ENCODE results near the gene KHDRBS2. TPM values are rescaled to one million over a fixed set of nuclear protein-coding genes. Genes with fewer than 3 reads are reported as not detected.

KHDRBS2 gene
- total RNA-seq, 8 experiments from 2014 or later, result 1.9 to 16.8 (median 16.2) TPM; not detected in 3

- no peak for ATAC-seq (replicated peaks in 6 of 8)
- in situ Hi-C loops (cut with MboI; ENCODE audit: low pct_unique_long_range_greater_than_20kb in 2 of 9, low sequenced_read_pairs in 9 of 9, unreplicated experiment in 9 of 9), result no loop called here
- no peak overlapping the region for H3K4me3 ChIP-seq
- 0 to 100% (median 72%) methylated on average over 1 to 2 of the region's 2 CpGs for WGBS, 10 experiments
- H3K4me1 ChIP-seq (replicated peaks in 1 of 2), result peaks cover 5 to 6% of the 10 kb centered on the region in 2 donors
- no peak overlapping the region for H3K27ac ChIP-seq
Observed at GRCh38 chr6:61959196-61959595, 326.8 kb downstream of the KHDRBS2 start.

DNA sequence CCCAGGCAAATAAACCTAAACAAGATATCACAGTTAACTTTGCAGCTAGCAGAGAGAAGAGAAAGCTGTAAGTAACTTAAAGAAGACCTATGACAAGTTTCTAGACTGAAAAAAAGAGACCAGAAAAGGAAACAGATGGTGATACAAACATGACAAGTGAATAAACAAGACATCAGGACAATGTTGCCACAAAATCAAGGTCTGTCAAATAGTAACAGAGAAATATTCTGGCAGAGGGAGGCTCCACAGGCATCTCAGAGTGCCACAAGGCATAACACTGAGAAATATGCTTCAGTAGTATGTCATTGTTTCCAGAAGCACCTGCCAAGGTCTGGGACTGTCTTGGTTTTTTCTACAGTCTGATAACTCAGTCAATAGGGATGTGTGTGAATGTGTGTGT lies 332.2 kb downstream of the KHDRBS2 start:
- Histone ChIP-seq H3K4me3 (no peak overlapping the region), H3K4me1 (replicated peaks in 1 of 2) (peaks cover 4 to 13% of the 10 kb centered on the region in 2 donors), H3K27ac (no peak overlapping the region)
- ATAC-seq (replicated peaks in 6 of 8), result no peak
- in situ Hi-C loops (cut with MboI; ENCODE audit: low pct_unique_long_range_greater_than_20kb in 2 of 9, low sequenced_read_pairs in 9 of 9, unreplicated experiment in 9 of 9), result no loop called here

DNA sequence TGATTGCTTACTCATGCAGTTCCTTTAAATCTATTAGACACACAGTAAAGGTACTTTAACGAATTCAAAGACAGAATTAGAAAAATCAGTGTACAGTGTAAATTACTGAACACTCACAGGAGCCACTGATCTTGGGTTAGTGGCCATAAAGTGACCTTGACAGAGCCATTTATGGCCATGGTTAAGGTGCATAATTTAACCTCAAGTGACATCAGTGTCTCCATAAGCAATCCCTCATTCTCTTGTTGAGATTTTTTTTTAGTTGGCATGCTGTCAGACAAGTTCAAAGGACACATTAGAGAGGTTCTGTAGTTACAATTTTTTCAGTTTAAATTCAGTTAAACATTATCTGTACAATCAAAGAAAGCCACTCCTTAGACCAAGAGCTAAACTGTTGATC lies 334.4 kb downstream of the KHDRBS2 start:
- ATAC-seq (replicated peaks in 6 of 8), result peak in 1 of 8 experiments; percentile 26
- in situ Hi-C loops (cut with MboI; ENCODE audit: low pct_unique_long_range_greater_than_20kb in 2 of 9, low sequenced_read_pairs in 9 of 9, unreplicated experiment in 9 of 9), result no loop called here
- peaks cover 0 to 9% of the 10 kb centered on the region in 2 donors for H3K4me1 ChIP-seq (replicated peaks in 1 of 2)
- WGBS, 10 experiments, result 0 to 100% (median 20%) methylated on average over 1 of the region's 1 CpG; no CpG with 5 or more reads in 1 of the 10 experiments
- H3K4me3 ChIP-seq, result no peak overlapping the region
- no peak overlapping the region for H3K27ac ChIP-seq

- 0 to 100% (median 68%) methylated on average over 1 of the region's 1 CpG; no CpG with 5 or more reads in 2 of the 10 experiments for WGBS, 10 experiments
- in situ Hi-C loops (cut with MboI; ENCODE audit: low pct_unique_long_range_greater_than_20kb in 2 of 9, low sequenced_read_pairs in 9 of 9, unreplicated experiment in 9 of 9), result no loop called here
- no peak for ATAC-seq (replicated peaks in 6 of 8)
Observed at GRCh38 chr6:61950811-61951210, 335.2 kb downstream of the KHDRBS2 start.

GRCh38 chr6:61949971-61950370 lies 336.1 kb downstream of the KHDRBS2 start:
- no peak overlapping the region for H3K27ac ChIP-seq
- no peak overlapping the region for H3K4me3 ChIP-seq
- ATAC-seq (replicated peaks in 6 of 8), result no peak
- 0 to 100% (median 11%) methylated on average over 1 of the region's 1 CpG; no CpG with 5 or more reads in 5 of the 10 experiments for WGBS, 10 experiments
- in situ Hi-C loops (cut with MboI; ENCODE audit: low pct_unique_long_range_greater_than_20kb in 2 of 9, low sequenced_read_pairs in 9 of 9, unreplicated experiment in 9 of 9), result no loop called here
- peaks cover 0 to 9% of the 10 kb centered on the region in 2 donors for H3K4me1 ChIP-seq (replicated peaks in 1 of 2)

More at GRCh38 chr6:61950811-61951210, 335.2 kb downstream of the KHDRBS2 start:
- Histone ChIP-seq H3K27ac (no peak overlapping the region), H3K4me1 (replicated peaks in 1 of 2) (peaks cover 0 to 9% of the 10 kb centered on the region in 2 donors), H3K4me3 (no peak overlapping the region)

GRCh38 chr6:61949161-61949560 lies 336.9 kb downstream of the KHDRBS2 start:
- in situ Hi-C loops (cut with MboI; ENCODE audit: low pct_unique_long_range_greater_than_20kb in 2 of 9, low sequenced_read_pairs in 9 of 9, unreplicated experiment in 9 of 9), result no loop called here
- H3K4me3 ChIP-seq, result no peak overlapping the region
- ATAC-seq (replicated peaks in 6 of 8), result no peak
- H3K27ac ChIP-seq, result no peak overlapping the region
- peaks cover 0 to 9% of the 10 kb centered on the region in 2 donors for H3K4me1 ChIP-seq (replicated peaks in 1 of 2)

- Histone ChIP-seq H3K4me3 (no peak overlapping the region), H3K27ac (no peak overlapping the region), H3K4me1 (replicated peaks in 1 of 2) (peaks cover 0 to 9% of the 10 kb centered on the region in 2 donors)
- in situ Hi-C loops (cut with MboI; ENCODE audit: low pct_unique_long_range_greater_than_20kb in 2 of 9, low sequenced_read_pairs in 9 of 9, unreplicated experiment in 9 of 9), result no loop called here
- peak in 3 of 8 experiments; percentile 36 to 61 (median 50) for ATAC-seq (replicated peaks in 6 of 8)
Observed at GRCh38 chr6:61947311-61947947, 338.6 kb downstream of the KHDRBS2 start.

DNA sequence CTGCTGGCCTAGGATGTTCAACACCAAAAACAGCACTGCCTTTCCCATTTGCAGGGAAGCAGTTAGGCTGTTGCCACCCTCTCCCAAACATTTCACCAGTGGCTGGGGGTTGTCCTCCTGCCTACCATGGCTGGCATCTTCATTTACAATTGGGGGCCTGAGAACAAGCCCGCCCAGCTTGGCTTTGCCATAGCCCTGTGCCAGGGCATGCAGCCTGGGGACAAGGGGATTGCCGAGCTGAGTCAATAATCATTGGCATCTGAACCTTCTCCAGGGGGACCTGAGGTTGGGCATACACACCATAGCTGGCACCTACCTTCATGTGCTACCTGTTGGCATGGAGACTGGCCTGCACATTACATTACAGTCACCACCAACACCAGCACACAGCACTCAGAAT lies 345.1 kb downstream of the KHDRBS2 start:
- WGBS, 10 experiments, result 0 to 100% (median 100%) methylated on average over 1 to 2 of the region's 2 CpGs; no CpG with 5 or more reads in 5 of the 10 experiments
- peaks cover 0 to 2% of the 10 kb centered on the region in 2 donors for H3K4me1 ChIP-seq (replicated peaks in 1 of 2)
- H3K4me3 ChIP-seq, result no peak overlapping the region
- in situ Hi-C loops (cut with MboI; ENCODE audit: low pct_unique_long_range_greater_than_20kb in 2 of 9, low sequenced_read_pairs in 9 of 9, unreplicated experiment in 9 of 9), result no loop called here
- ATAC-seq (replicated peaks in 6 of 8), result no peak
- no peak overlapping the region for H3K27ac ChIP-seq

GRCh38 chr6:61935242-61935846 lies 350.7 kb downstream of the KHDRBS2 start:
- Histone ChIP-seq H3K27ac (no peak overlapping the region), H3K4me1 (replicated peaks in 1 of 2) (peaks cover 8 to 10% of the 10 kb centered on the region in 2 donors), H3K4me3 (no peak overlapping the region)
- ATAC-seq (replicated peaks in 6 of 8), result peak in 4 of 8 experiments; percentile 15 to 84 (median 63)
- in situ Hi-C loops (cut with MboI; ENCODE audit: low pct_unique_long_range_greater_than_20kb in 2 of 9, low sequenced_read_pairs in 9 of 9, unreplicated experiment in 9 of 9), result no loop called here
- WGBS, 10 experiments, result 0 to 17% (median 0%) methylated on average over 1 of the region's 1 CpG; no CpG with 5 or more reads in 4 of the 10 experiments

DNA sequence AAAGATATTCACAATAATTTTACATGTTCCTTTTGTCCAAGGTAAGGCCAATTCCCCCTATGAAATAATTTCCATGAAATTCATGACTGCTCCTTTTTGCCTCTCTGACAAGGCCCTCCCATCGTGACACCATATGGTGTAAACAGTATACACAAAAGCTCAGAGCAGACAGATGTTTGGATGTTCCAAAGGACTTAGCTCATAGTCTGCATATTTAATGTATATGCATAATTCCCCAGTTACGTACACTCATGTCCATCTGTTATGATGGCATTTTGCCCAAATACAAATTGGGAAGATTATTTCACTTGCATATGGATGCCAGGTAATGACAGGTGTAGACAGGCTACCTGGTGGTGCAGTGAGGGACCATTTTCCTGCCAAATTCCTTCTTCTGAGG lies 376.5 kb downstream of the KHDRBS2 start:
- peak in 2 of 8 experiments; percentile 56 to 95 for ATAC-seq (replicated peaks in 6 of 8)
- in situ Hi-C loops (cut with MboI; ENCODE audit: low pct_unique_long_range_greater_than_20kb in 2 of 9, low sequenced_read_pairs in 9 of 9, unreplicated experiment in 9 of 9), result no loop called here
- no peak overlapping the region for H3K27ac ChIP-seq
- H3K4me1 ChIP-seq (replicated peaks in 1 of 2), result no peaks in the 10 kb centered on the region
- no peak overlapping the region for H3K4me3 ChIP-seq
- 0 to 100% (median 83%) methylated on average over 1 to 2 of the region's 2 CpGs; no CpG with 5 or more reads in 1 of the 10 experiments for WGBS, 10 experiments

GRCh38 chr6:61901748-61902147 lies 384.3 kb downstream of the KHDRBS2 start:
- no peak for ATAC-seq (replicated peaks in 6 of 8)
- H3K4me3 ChIP-seq, result no peak overlapping the region
- no peak overlapping the region for H3K27ac ChIP-seq
- H3K4me1 ChIP-seq (replicated peaks in 1 of 2), result no peaks in the 10 kb centered on the region
- WGBS, 10 experiments, result 39 to 100% (median 91%) methylated on average over 2 to 6 of the region's 6 CpGs; no CpG with 5 or more reads in 2 of the 10 experiments
- in situ Hi-C loops (cut with MboI; ENCODE audit: low pct_unique_long_range_greater_than_20kb in 2 of 9, low sequenced_read_pairs in 9 of 9, unreplicated experiment in 9 of 9), result no loop called here

DNA sequence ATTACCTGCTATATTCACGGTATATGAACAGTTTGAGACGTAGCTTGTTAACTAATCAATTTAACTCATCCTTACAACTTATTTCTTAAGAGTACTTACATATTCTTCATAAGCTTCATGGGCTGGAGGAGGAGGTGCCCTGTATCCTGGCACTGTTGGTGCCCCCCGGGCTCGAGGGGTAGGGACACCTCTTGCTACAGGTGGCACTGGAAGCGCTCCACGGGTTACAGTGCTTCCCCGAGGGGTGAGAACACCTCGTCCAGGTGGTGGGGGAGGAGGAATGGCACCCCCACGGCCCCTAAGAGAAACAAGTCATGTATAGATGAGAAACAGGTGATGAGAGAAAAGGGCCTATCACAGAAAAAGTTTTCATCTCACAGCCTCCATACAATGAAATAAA lies 391.5 kb downstream of the KHDRBS2 start:
- peaks cover 5% of the 10 kb centered on the region in 2 donors for H3K4me1 ChIP-seq (replicated peaks in 1 of 2)
- WGBS, 10 experiments, result 6 to 100% (median 47%) methylated on average over 2 to 7 of the region's 9 CpGs; no CpG with 5 or more reads in 1 of the 10 experiments
- H3K4me3 ChIP-seq, result no peak overlapping the region
- H3K27ac ChIP-seq, result no peak overlapping the region
- no peak for ATAC-seq (replicated peaks in 6 of 8)
- in situ Hi-C loops (cut with MboI; ENCODE audit: low pct_unique_long_range_greater_than_20kb in 2 of 9, low sequenced_read_pairs in 9 of 9, unreplicated experiment in 9 of 9), result no loop called here

- no peak overlapping the region for H3K4me3 ChIP-seq
- no peak overlapping the region for H3K27ac ChIP-seq
- no peak for ATAC-seq (replicated peaks in 6 of 8)
- no peaks in the 10 kb centered on the region for H3K4me1 ChIP-seq (replicated peaks in 1 of 2)
- in situ Hi-C loops (cut with MboI; ENCODE audit: low pct_unique_long_range_greater_than_20kb in 2 of 9, low sequenced_read_pairs in 9 of 9, unreplicated experiment in 9 of 9), result no loop called here
- WGBS, 10 experiments, result 0 to 100% (median 30%) methylated on average over 1 of the region's 1 CpG; no CpG with 5 or more reads in 2 of the 10 experiments
Observed at GRCh38 chr6:61887423-61887822, 398.6 kb downstream of the KHDRBS2 start.

All from motor neuron (in vitro differentiated cells).